Fibroblast of skin of left quadriceps (primary cell): Measurements from ENCODE around the gene PLCB1.
"Not testable (repeated sequence)": the region's sequence is repeated elsewhere in the genome, so short reads cannot be mapped to it uniquely, and the experiment has no call there.

Experiments used
- DNase-seq, 2 experiments: peaks; one replicate each; pipeline ENCODE4 v3.0.0-alpha.2; 2013; ENCODE audit warnings: low read depth in 2 of 2

Gene PLCB1

DNA sequence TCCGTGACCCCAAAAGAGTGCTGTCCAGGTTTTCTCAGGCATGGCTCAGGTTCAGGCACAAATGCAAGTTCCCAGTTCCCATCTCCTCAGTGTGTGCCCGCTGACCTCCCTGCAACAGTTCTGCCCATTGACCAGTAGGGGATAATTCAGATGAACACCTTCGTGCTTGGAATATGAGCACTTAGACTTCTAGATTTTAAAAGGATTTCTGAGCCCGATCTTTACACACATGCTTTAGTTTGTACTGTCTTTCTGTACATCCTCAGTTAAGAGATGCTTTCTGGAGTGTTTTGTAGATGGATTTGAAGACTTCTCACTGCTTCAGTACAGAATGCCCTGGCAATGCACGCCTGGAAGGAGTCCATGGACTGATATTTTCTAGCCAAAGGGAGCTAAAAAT lies 697.2 kb downstream of the PLCB1 start:
- no peak for DNase-seq

DNA sequence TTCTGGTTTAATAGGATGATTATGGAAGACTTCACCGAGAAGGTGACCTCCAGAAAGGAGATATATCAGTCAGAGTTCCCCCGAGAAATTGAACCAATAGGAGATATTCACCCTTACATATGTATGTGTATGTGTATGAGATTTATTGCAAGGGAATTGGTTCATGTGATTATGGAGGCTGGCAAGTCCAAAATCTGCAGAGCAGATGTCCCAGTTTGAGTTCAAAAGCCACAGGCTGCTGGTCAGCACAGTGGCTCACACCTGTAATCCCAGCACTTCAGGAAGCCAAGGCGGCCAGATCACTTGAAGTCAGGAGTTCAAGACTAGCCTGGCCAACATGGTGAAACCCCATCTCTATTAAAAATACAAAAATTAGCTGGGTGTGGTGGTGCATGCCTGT lies 702.2 kb downstream of the PLCB1 start:
- not testable (repeated sequence) for DNase-seq

DNA sequence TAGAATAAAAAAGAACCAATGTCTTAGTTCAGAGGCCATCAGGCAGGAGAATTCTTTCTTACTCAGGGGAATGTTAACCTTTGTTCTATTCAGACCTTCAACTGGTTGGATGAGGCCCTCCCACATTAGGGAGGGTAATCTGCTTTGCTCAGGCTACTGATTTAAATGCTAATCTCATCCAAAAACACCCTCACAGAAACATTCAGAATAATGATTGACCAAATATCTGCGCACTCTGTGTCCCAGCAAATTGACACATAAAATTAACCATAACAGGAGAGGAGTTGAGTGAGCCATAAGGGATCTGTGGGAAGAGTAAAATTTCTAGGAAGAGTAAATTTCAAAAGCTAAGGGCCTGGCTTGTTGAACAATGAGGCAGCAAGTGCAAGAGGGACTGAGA lies 702.8 kb downstream of the PLCB1 start:
- no peak for DNase-seq

DNA sequence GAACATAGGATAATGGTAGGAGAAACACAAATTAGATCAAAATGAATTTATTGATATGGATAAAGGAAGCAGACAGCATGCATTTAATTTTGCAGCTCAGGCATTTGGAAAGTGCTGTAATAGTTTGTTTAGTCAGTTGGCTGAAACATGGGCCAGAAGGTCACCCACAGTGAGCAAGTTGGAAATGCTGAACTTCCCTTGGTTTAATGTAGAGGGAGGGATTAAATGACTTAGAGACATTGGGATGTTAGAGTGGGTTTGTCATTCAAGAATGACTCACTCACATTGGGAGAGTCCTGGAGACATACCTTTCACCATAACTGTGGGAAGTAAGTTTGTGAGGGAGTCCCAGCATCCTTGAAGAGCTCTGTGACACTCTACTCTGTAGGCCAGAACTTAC lies 705.3 kb downstream of the PLCB1 start:
- DNase-seq: no peak

DNA sequence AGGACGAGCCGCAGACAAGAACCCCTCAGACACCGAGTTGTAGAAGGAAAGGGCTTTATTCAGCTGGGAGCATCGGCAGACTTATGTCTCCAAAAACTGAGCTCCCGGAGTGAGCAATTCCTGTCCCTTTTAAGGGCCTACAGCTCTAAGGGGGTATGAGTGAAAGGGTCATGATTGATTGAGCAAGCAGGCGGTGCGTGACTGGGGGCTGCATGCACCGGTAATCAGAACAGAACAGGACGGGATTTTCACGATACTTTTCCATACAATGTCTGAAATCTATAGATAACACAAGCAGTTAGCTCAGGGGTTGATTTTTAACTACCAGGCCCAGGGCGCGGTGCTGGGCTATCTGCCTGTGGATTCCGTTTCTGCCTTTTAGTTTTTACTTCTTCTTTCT lies 710.5 kb downstream of the PLCB1 start:
- no peak for DNase-seq

DNA sequence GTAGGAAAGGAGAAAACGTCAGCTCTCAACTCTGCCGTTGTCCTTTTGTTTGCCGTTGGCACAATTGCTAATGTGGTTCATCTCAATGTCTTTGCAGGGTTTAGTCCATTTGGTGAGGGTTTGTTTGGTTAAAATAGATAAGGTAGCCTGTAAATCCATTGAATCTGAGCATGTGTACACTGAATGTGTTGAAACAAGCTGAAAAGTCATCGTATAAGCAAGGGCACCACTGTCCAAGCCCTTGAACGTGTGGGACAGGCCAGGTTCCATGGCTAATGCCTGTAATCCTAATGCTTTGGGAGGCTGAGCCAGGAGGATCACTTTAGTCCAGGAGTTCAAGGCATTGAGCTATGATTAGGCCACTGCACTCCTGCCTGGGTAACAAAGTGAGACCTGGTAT lies 712.1 kb downstream of the PLCB1 start:
- no peak for DNase-seq

DNA sequence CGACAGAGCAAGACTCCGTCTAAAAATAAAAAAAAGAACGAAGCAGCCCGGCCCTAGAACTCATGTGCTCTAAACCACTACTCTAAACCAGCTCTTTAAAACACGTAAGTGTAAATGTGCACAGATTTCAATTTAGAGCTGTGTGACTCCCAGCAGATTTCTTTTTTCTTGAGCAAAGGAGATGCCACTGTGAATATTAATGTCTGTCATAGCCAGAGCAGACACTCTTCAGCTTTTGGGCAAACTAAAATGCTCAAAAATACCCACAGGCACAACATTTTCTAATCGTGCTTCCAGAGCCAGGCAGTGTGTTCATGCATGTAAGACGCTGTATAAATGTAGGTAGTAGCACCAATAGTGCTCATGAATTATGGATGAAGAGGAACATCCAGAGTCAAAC lies 717.9 kb downstream of the PLCB1 start:
- DNase-seq: no peak

DNA sequence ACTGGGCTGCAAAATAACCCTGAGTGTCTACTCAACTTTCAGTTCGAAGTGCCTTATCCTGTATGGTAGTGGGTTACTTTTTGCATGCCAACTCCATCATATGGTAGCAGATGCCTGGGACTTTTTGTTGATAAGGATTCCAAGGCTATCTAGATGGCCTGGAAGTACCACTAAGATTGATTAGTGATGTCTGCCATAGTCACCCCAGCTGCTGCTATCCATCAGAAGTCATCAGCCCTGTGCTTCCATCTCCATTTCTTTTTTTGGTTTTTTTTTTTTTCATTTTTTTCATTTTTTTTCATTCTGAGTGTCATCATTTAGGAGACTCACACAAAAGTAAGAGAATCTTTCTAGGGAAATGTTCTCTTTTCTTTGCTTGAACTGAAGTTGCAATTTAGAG lies 719.4 kb downstream of the PLCB1 start:
- DNase-seq: no peak

DNA sequence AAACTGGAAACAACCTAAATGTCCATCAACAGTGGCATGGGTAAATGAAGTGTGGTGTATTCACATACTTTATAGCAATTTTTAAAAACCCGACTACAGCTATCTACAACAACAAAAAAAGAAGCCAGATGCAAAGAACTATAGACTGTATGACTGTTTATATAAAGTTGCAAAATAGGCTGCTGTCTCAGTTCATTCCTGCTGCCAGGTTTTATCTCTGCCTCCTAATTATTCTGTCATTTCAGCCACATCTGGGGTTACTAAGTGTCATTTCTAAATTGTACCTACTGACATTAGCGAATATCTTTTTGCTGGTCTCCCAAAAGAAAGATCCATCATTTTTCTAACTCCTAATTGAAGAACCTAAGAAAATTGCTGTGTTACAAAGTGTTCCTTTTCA lies 719.9 kb downstream of the PLCB1 start:
- DNase-seq: not testable (repeated sequence)

DNA sequence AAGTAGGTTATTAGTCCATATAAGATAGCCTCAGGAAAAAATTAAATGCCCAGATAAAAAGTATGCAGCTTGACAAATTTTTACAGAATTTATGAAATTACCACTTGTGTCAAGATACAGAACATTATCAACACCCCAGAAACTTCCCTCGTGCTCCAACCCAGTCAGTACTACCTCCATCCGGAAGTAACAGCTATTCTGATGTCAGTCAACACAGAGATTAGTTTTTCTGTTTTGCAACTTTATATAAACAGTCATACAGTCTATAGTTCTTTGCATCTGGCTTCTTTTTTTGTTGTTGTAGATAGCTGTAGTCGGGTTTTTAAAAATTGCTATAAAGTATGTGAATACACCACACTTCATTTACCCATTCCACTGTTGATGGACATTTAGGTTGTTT lies 721.1 kb downstream of the PLCB1 start:
- DNase-seq: not testable (repeated sequence)

DNA sequence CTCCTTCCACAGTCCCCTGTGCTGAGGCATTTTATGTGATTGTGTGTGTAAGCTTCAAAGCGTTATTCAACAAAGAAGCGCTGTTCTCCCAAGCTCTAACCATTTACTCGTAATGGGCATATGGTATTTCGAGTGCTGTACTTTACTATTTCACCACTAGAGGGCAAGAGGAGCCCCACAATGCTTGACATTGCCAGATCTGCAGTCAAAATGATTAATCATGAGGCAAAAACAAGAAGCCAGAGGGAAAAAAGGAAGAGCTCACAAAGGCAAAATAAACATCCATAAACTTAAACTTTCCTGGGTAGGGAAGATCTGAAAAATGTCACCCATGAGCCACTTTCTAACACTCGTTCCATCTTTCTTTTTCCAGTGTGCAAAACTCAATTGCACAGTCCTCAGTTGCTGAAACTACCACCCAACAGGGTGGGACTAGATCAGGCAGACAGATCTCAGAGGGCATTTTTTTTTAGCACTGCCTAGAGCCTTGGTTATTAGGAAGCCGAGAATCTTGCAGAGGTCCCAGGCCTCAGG lies 721.8 kb downstream of the PLCB1 start:
- peak; percentile 60 to 65 for DNase-seq

DNA sequence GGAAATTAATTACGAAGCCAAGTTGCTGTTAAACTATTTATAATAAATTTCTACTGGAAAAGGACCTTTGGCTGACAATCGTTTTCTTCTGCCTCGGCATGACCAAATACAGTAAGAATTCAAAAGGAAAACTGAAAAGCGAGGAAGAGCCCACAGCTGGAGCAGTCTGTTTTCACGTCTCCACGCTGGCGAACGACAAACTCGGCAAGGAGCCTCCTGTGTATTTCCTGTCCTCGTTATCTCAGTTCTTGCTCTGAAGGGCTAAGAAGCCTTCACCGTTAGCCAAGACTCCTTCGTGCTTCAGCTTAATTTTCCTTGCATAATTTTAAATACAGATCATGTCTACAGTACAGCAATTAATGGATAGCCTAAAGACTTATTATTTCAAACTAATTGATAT lies 722.5 kb downstream of the PLCB1 start:
- peak in 1 of 2 experiments; percentile 5 for DNase-seq

DNA sequence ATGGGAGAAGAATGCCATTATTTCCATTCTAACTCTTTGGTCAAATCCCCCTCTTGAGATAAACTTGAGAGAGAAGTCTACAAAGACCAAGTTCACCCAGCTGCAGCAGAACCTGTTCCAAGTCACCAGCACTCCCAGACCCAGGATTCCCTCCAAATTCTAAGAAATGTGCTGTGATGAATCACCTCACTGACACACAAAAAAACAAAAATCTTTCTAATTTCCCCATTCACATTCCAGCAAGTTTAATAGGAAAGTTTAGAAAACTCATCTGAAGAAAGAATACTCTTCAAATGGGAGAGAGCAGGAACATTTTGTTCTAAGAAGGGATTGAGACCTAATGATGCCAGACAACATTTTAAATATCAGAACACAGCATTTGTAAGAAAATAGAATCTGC lies 723.2 kb downstream of the PLCB1 start:
- DNase-seq: peak; percentile 25 to 28

DNA sequence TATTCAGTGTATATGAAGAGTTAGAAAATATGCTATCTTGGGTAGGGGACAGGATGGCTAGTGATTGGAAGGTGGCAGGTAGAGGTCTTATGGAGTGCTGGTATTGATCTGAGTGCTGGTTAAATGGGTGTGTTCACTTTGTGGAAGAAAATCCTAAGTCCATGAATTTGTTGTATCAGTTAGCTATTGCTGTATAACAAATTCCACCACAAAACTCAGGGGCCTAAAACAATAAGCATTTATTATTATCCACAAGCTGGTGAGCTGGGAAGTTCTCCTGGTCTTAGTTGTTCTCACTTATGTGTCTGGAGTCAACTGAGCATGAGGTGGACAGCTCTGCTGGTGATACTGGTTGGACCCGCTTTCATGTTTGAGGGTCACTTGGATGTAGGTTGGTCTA lies 724.6 kb downstream of the PLCB1 start:
- no peak for DNase-seq

DNA sequence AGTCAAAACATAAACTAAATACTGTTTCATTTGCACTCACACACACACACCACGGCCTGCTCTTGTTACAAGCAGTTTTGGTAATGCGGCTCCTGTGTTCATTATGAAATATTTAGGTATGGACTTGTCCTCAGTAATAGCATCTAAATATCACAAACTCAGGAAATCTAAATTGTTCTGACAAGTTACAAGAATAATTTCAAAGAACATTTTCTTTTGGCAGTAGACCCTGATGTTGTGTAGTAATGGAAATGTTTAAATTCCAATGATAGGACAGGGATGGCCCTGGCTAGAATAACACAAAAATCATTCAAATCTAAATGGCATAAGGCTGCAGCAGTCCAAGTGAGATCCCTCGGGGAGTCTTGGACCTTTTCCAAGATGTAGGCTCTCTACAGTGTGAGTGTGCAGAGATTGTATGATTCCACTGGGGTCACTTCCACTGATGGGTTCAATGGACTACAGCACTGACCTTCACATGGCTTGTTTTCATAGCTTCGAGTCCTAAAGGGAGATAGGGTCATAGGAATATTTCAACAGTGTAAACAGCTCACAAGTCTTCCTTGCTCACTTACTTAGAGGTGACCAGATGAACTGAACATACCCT lies 726.2 kb downstream of the PLCB1 start:
- DNase-seq: no peak

DNA sequence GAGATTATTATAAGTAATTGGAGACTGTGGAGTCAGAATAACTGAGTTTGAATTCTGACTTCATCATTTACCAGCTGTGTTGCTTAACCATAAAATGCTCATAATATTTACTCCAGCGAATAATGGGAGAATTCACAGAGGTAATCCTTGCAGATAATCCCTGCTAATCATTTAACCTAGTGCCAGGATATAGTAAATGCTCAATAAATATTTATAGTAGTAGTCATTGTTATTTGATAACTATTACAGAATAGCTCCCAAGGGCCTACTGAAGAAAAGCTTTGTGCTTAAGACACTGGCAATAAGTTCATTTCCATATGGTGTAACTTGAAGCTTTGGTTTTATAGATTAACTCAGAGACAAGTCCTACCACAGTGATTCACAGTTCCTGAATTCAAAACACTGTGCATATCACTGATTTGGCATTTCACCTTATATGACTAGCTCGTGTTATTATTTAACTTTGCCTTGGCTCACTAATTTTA lies 728.0 kb downstream of the PLCB1 start:
- peak; percentile 93 to 94 for DNase-seq

DNA sequence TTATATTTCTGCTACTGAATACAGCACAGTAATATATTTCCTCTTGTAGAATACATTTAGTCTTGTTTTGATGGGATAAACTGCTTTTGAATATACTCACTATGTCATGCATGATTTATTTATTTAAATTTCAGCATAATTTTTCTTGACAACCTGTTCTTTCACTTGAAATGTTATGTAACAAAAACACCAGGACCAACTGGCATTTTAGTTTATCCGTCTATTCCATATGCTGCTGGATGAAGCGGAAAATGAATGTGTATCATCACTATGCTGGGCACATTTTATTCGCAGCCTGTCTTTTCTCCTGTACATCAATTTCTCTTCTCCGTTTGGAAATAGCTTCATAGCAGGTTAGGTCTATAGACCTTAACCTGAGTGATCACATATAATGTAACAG lies 730.0 kb downstream of the PLCB1 start:
- no peak for DNase-seq

DNA sequence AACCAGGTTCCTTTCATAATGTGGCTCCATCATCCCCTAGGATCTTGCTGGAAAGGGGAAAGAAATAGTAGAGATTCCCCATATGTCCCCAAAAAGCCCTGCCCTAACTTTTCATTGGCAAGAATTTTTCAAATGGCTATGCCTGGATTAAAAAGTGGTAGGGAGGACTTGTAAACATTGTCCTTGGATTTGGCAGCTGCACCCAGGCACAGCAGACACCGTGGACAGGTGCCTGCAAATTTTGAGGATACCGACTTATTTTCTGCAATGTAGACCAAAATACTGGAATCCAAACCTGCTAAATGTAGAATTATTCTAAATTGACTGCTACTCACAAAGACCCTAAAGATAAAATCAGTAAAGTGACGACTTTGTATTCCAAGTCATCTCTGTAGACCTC lies 733.6 kb downstream of the PLCB1 start:
- no peak for DNase-seq

DNA sequence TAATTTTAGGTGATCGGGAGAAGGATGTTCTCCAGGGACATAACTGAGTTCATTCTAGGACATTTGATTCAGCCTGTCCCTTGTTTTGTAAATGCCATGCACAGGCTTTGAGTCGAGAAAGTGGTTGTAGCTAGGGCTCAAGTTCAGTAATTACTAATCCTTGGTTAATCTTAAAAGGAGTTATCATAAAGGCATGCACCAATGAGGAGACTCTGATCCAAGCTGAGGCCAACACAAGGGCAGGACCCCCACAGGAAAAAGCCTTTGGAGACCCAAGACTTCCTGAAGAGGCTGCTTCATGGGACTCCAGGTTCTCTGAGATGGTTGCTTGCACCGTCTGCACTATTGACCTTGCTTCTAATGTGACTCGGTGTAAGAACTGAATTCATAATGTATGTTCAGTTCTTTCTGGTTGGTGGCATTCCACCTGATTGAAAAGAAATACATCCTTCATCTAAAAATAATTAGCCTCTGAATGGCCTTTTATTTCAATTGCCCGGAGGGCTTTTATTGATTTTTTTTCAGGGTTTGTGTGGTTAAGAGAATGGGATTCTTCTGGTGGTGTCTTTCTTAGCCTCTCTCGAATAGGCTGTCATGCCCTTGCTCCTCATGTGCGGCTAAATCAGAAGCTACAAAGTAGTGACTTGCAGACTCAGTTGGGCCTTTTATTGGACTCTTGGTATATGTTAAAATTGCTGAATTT lies 735.1 kb downstream of the PLCB1 start:
- DNase-seq: no peak

DNA sequence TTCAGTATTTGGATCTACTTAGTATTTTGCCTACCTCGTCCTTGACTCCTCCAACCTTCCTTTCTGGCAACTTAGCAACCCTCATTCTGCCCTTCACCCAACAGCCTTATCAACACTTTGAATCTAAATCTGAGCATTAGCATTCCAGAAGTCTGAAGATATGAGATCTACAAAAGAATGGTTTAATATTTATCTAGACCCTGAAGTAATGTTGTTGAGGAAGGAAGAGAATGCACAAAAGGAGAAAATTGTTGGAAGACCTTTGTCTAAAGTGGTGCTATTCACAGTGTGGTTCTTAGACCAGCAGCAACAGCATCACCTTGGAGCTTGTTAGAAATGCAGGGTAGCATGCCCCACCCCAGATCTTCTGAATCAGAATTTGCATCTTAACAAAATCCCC lies 738.6 kb downstream of the PLCB1 start:
- DNase-seq: no peak

DNA sequence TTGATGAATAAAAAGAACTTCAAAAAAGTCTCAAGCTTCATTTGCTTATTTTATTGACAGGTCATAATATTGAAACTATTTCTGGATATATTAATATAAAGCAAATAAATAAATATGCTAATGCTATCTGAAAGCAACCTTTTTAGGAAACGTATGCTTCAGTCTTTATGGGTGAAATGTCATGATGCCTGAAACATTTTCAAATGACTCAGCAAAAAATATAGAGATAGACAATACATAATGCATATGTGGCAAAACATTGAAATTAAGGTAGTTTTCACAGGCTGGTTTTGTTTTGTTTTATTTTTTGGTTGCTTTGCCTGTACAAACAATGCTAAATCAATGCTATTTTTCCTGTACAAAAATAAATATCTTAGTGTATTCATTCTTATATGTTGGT lies 742.4 kb downstream of the PLCB1 start:
- DNase-seq: no peak

DNA sequence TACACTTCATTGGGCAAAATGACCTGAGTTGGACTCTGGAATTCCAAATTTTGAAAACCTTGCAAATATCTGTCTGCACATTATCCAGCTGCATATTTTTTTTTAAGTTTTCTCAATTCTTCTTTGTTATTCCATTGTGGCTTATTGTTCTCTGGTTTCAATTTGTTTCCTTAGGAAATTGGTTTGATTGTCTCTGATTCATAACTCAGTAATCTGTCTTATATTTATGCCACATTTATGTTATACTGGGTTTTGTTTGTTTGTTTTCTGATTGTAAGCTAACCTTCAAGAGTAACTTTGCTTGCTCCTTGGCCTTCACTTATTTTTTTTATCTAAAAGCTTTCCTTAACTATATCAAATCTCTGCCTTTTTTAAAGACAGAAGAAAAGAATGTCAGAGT lies 743.5 kb downstream of the PLCB1 start:
- DNase-seq: no peak

DNA sequence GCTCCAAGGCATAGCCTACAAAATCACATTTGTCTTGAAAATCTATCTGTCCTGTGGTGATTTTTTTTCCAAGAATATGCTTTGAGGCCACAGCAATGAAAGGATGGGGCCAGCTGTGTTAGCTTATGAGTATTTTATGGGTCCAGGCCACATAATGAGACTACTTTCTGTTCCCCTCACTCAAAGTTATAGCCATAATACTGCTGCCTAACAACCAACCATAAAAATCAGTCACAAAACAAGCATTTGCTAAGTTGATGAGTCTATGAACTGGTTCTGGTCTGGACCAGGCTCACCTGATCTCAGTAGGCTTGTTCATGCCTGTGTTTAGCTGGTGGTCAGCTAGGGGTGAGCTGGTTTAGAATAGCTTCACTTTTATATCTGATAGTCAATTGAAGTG lies 744.3 kb downstream of the PLCB1 start:
- DNase-seq: no peak
